CD4-positive, alpha-beta T cell (primary cell): ENCODE measurements around the gene TRIM66. TPM values are rescaled to one million over a fixed set of nuclear protein-coding genes. Genes with fewer than 3 reads are reported as not detected.

Source experiments
- ATAC-seq: fragments of 200-7000 bp; cut with Tn5 transposase; one replicate; pipeline ENCODE4 v1.10.0; 2022; ENCODE audit warnings: mild to moderate bottlenecking; ENCODE audit not compliant: poor library complexity
- CTCF ChIA-PET: fragments of 350-600 bp; sonication (Branson Sonifier 250); formaldehyde crosslinking; loops from one replicate; lab custom pipeline; 2021; ENCODE audit warnings: antibody characterized with exemption, inconsistent platforms; lab: Charles Lee
- POLR2A ChIA-PET: fragments of 350-600 bp; sonication (Branson Sonifier 250); formaldehyde crosslinking; loops from one replicate; lab custom pipeline; 2021; ENCODE audit warnings: antibody characterized with exemption, inconsistent platforms; lab: Charles Lee
- DNase-seq, 14 experiments: peaks; one replicate each; pipeline ENCODE4 v3.0.0-alpha.2; 2013 to 2020; ENCODE audit warnings: mixed read lengths in 2 of 14
- H3K27ac ChIP-seq, 2 donors: one replicate each; pipeline versions ENCODE4 v1.5.1 to v1.7.0; 2013; ENCODE audit warnings: low read length in 2 of 2, low read depth in 1 of 2, mild to moderate bottlenecking in 1 of 2
- H3K27me3 ChIP-seq, 2 experiments: 1 replicate in 1 of 2; 2 replicates in 1 of 2; pipeline versions ENCODE4 v1.6.1 to v1.7.0; 2013; ENCODE audit warnings: low read length in 2 of 2, control low read depth in 1 of 2, mild to moderate bottlenecking in 1 of 2, moderate library complexity in 1 of 2; ENCODE audit not compliant: insufficient read depth in 2 of 2, control insufficient read depth in 1 of 2
- H3K36me3 ChIP-seq: one replicate; pipeline ENCODE4 v1.6.1; 2013; ENCODE audit warnings: low read length, control low read depth; ENCODE audit not compliant: insufficient read depth
- H3K4me1 ChIP-seq: one replicate; pipeline ENCODE4 v1.6.1; 2013; ENCODE audit warnings: low read length, control low read depth; ENCODE audit not compliant: insufficient read depth
- H3K4me3 ChIP-seq: one replicate; pipeline ENCODE4 v1.5.1; 2013; ENCODE audit warnings: mild to moderate bottlenecking, low read length, moderate library complexity
- H3K9me3 ChIP-seq, 2 experiments: 1 replicate in 1 of 2; 2 replicates in 1 of 2; pipeline versions ENCODE4 v1.6.1 to v1.7.0; 2013; ENCODE audit warnings: low read length in 2 of 2, mild to moderate bottlenecking in 2 of 2, control low read depth in 1 of 2, moderate library complexity in 1 of 2; ENCODE audit not compliant: control insufficient read depth in 1 of 2, insufficient read depth in 1 of 2
- H3K27ac Mint-ChIP-seq: one replicate; pipeline ENCODE4 v1.8.0; 2020; ENCODE audit warnings: mixed read lengths
- H3K27me3 Mint-ChIP-seq: one replicate; pipeline ENCODE4 v1.8.0; 2021; ENCODE audit warnings: mixed read lengths
- H3K36me3 Mint-ChIP-seq: one replicate; pipeline ENCODE4 v1.8.0; 2021; ENCODE audit warnings: low read depth, mixed read lengths
- H3K4me1 Mint-ChIP-seq: one replicate; pipeline ENCODE4 v1.8.0; 2021; ENCODE audit warnings: low read depth, mixed read lengths
- H3K4me3 Mint-ChIP-seq: one replicate; pipeline ENCODE4 v1.8.0; 2020; ENCODE audit warnings: mild to moderate bottlenecking, mixed read lengths
- H3K9me3 Mint-ChIP-seq: one replicate; pipeline ENCODE4 v1.8.0; 2020; ENCODE audit warnings: mixed read lengths
- CTCF ChIP-seq: fragments of 200-600 bp; IDR thresholded peaks from one replicate; pipeline ENCODE4 v1.8.0; 2022; ENCODE audit warnings: antibody characterized with exemption, mild to moderate bottlenecking
- intact Hi-C, 2 experiments: fragments of 100-400 bp; cut with DNase I in 1 of 2; cut with micrococcal nuclease in 1 of 2; formaldehyde crosslinking; loops; one replicate each; pipeline versions ENCODE4 v1.15.1 to v1.9.0; 2023 to 2025; cut with DNase I, micrococcal nuclease
- total RNA-seq, 174 experiments: library from RNA in 2 of 174; stranded (reverse) in 2 of 174; gene quantifications; one replicate each; pipeline ENCODE4 v1.2.3 and lab custom pipeline; 2021 to 2026

The TRIM66 gene
- total RNA-seq, 2 experiments from 2014 or later, result 6.8 to 9.8 TPM

GRCh38 chr11:8715501-8715900 is 33.0 kb upstream of the TRIM66 start:
- no peak overlapping the region for H3K4me3 Mint-ChIP-seq
- Histone ChIP-seq H3K4me1 (peaks cover 3% of the 10 kb centered on the region), H3K9me3 (no peaks in the 10 kb centered on the region), H3K27ac (no peak overlapping the region), H3K27me3 (peaks cover 0 to 2% of the 10 kb centered on the region in 2 experiments), H3K36me3 (no peaks in the 10 kb centered on the region), H3K4me3 (no peak overlapping the region)
- no peak overlapping the region for H3K27ac Mint-ChIP-seq
- H3K36me3 Mint-ChIP-seq, result no peaks in the 10 kb centered on the region
- H3K4me1 Mint-ChIP-seq, result no peaks in the 10 kb centered on the region
- ChIA-PET POLR2A (no interaction called here), CTCF (no interaction called here)
- H3K9me3 Mint-ChIP-seq, result no peaks in the 10 kb centered on the region
- H3K27me3 Mint-ChIP-seq, result no peaks in the 10 kb centered on the region
- intact Hi-C loops, result no loop called here
- no peak for TF ChIP-seq CTCF
- DNase-seq (no peak), ATAC-seq (no peak)

GRCh38 chr11:8714622-8715225 is 32.3 kb upstream of the TRIM66 start:
- Mint-ChIP-seq H3K9me3 (no peaks in the 10 kb centered on the region), H3K4me1 (no peaks in the 10 kb centered on the region), H3K27me3 (peaks cover 2% of the 10 kb centered on the region), H3K36me3 (no peaks in the 10 kb centered on the region), H3K27ac (no peak overlapping the region), H3K4me3 (no peak overlapping the region)
- Histone ChIP-seq H3K36me3 (no peaks in the 10 kb centered on the region), H3K4me1 (peaks cover 3% of the 10 kb centered on the region), H3K9me3 (no peaks in the 10 kb centered on the region), H3K4me3 (no peak overlapping the region), H3K27ac (no peak overlapping the region), H3K27me3 (no peaks in the 10 kb centered on the region)
- DNase-seq (no peak), ATAC-seq (no peak)
- intact Hi-C loops, result no loop called here
- CTCF ChIA-PET, result no interaction called here
- TF ChIP-seq CTCF, result no peak
- POLR2A ChIA-PET, result no interaction called here

- TF ChIP-seq CTCF, result no peak
- H3K36me3 Mint-ChIP-seq, result no peaks in the 10 kb centered on the region
- ChIA-PET CTCF (no interaction called here), POLR2A (no interaction called here)
- Histone ChIP-seq H3K4me3 (no peak overlapping the region), H3K4me1 (peaks cover 3% of the 10 kb centered on the region), H3K27ac (no peak overlapping the region), H3K36me3 (no peaks in the 10 kb centered on the region), H3K9me3 (no peaks in the 10 kb centered on the region), H3K27me3 (no peaks in the 10 kb centered on the region)
- H3K27ac Mint-ChIP-seq, result no peak overlapping the region
- no peaks in the 10 kb centered on the region for H3K9me3 Mint-ChIP-seq
- intact Hi-C loops, result no loop called here
- no peak for DNase-seq
- no peak overlapping the region for H3K4me3 Mint-ChIP-seq
- no peak for ATAC-seq
- H3K4me1 Mint-ChIP-seq, result no peaks in the 10 kb centered on the region
- H3K27me3 Mint-ChIP-seq, result peaks cover 7% of the 10 kb centered on the region
Measured at GRCh38 chr11:8713760-8714454, 31.4 kb upstream of the TRIM66 start.
